NCI-H2171 (cell line): ENCODE data around the gene RAMP1.
"Not testable (repeated sequence)": the region's sequence is repeated elsewhere in the genome, so short reads cannot be mapped to it uniquely, and the experiment has no call there.

ENCODE experiments used
- DNase-seq: peaks from one replicate; lab custom pipeline; 2025; lab: John Stamatoyannopoulos, UW

Gene RAMP1

DNA sequence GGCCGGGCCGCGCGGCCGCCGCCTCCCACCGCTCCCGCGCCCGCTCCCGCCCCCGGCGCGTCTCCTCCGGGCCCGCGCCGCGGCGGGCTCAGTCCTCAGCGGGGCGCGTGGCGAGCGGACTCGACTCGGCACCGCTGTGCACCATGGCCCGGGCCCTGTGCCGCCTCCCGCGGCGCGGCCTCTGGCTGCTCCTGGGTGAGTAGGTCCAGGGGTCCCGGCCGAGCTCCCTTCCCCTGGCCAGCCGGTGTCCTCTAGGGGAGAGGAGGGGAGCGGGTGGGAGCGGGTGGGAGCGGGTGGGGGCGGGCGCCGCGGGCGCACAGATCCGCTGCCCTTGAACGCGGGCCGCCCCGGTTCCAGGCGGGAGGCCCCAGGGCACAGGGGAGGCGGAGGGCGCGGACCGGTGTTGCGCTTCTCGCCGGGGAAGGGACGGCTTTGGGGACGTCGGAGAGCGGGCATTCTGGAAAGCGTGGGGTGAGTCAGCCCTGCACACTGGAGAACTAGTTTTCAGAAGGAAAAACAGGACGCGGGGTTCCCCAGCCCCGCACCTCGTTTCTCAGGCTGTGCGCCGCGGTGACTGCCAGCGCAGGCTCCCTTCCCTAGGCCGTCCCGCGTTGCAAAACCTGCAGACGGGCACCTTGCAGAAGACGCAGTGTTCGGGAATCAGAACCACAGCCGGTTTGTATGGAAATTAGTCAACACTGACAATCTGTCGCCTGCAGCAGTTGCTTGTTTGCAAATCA, at the start of gene RAMP1:
Gene RAMP1, plus strand, starts transcription at position 91 of the 740 bp plus-strand sequence. Its CDS starts 53 bp downstream, at position 144.
- peak; percentile 42 for DNase-seq

- no peak for DNase-seq
Measured at GRCh38 chr2:237815637-237816036, 43.8 kb upstream of the RAMP1 start.

DNA sequence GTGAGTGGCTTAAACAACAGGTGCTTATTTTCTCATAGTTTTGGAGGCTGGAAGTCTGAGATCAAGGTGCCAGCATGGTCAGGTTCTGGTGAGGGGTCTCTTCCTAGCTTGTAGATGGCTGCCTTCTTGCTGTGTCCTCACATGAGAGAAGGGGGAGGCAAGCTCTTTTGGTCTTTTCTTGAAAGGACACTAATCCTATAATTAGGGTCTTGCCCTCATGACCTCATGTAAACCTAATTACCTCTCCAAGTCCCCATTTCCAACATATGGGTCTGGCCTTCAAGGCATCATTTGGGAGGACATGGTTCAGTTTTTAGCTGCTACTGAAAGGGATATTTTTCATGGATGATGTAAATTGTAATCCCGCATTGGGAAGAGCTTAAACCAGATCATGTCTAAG, 42.9 kb upstream of the RAMP1 start:
- DNase-seq, result no peak

DNA sequence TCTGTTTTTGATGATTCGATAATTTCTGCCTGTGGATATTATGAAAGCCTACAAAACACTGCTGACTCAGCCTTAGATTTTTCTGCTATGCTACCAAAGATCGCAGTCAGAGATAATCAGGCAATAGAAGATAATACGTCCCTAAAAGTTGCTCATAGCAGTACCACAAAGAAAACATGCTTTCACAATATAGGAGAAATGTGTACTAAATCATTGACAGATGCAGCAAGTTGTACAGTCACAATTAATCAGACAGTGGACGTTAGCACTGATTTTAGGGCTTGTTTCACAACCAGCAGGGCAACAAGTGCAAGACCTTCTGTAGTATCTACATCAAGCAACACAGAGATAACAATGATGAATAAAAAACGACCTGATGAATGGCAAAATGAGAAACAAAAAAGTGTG, 41.4 kb upstream of the RAMP1 start:
- no peak for DNase-seq

DNA sequence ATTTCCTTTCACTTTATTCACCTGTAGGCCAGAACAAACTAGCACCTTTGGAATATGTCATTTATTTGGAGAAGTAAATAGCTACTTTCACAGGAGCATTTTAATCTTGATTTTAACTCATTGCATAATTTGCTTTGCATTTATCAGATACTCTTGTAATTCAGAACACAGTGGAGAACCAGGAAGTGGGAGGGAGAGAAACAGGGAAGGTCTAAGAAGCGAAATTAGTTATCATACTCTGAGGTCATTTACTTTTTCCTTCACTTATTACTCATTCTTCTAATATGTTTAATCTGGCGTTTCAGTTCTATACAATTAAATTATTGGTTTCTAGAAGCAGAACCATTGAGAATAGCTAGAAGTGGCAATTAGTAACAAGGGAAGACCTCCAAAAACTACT, 40.2 kb upstream of the RAMP1 start:
- no peak for DNase-seq

DNA sequence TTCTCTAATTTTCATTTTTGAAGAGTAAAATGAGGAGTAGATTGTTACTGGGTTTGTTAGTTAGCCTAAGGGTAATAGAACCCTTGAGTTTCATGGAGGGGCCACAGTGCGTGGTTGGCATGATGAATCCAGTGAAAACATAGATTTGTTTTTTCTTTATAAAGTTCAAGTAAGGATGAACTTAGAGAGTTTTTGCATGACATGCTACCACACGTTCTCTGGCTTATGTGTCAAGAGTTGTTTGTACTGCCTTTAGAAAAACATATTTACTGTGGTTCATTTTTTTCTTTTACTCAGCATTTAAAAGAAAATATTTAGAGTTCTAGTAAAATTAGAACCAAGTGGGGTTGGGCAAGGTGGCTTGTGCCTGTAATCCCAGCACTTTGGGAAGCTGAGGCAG, 39.0 kb upstream of the RAMP1 start:
- DNase-seq, result no peak

DNA sequence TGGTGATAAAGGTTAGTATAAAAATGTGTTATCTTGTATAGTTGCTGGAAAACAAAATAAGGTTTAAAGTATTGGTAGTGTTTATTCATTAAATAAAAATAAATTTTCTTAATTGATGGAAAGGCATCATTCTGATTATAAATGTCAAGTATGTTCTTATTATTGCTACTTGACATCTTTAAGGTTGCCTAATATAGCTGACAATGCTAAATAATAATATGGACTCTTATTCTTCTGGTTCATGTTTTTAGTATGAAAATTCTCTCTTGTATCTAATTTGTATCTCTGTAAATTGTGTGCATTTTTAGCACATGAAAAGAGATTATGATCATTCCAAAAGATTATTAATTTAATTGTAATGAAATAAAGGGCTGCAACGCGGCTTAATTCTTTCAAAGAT, 35.9 kb upstream of the RAMP1 start:
- no peak for DNase-seq

GRCh38 chr2:237824085-237824484, 35.3 kb upstream of the RAMP1 start:
- no peak for DNase-seq

GRCh38 chr2:237827421-237827987, 31.9 kb upstream of the RAMP1 start:
- DNase-seq, result no peak

- DNase-seq, result no peak
Measured at GRCh38 chr2:237830522-237830921, 28.9 kb upstream of the RAMP1 start.

DNA sequence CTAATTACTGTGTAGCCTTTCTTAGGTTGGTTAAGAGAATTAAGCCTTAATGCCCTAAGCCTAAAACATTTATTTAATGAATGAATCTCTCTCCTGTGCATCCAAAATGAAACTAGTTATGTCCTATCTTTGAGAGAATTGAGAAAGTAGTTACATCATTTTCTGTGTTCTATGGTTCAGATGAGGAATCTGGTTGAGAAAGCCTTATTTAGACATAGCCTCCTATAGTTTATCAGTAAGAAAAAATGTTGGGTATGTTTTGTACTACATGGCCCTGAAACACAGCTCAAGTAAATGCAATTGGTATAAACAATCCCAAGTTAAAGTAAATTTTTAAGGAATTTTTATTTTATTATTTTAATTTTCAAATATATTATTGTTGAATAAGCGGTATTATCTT, 25.9 kb upstream of the RAMP1 start:
- DNase-seq, result no peak

- no peak for DNase-seq
Measured at GRCh38 chr2:237835372-237835771, 24.1 kb upstream of the RAMP1 start.

DNA sequence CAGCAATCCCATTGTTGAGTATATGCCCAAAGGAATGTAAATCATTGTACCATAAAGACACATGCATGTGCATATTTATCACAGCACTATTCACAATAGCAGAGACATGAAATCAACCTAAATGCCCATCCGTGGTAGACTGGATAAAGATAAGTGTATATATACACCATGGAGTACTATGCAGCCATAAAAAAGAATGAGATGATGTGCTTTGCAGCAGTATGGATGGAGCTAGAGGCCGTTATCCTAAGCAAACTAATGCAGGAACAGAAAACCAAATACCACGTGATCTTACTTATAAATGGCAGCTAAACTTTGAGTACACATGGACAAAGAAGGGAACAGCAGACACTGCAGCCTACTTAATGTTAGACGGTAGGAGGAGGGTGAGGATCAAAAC, 18.4 kb upstream of the RAMP1 start:
- no peak for DNase-seq

- not testable (repeated sequence) for DNase-seq
Measured at GRCh38 chr2:237848940-237849339, 10.5 kb upstream of the RAMP1 start.

DNA sequence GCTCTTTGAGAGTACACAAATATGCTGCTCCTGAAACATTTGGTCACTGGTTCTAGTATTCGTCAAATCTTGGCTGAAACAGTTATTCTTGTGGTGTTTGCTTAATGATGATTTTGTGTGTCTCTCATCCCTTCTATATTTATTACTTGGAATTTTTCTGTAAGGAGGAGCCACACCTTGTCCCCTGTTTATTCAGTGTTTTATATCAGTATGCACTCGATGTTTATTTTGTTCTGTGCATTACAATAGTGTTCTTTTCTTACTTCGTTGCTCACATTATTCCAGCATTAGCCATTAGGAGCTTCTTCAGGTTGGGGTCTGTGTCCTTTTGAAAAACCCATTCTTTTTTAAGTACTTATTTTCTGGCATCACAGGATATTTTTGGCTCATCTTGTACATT, 5.1 kb upstream of the RAMP1 start:
- DNase-seq, result no peak

DNA sequence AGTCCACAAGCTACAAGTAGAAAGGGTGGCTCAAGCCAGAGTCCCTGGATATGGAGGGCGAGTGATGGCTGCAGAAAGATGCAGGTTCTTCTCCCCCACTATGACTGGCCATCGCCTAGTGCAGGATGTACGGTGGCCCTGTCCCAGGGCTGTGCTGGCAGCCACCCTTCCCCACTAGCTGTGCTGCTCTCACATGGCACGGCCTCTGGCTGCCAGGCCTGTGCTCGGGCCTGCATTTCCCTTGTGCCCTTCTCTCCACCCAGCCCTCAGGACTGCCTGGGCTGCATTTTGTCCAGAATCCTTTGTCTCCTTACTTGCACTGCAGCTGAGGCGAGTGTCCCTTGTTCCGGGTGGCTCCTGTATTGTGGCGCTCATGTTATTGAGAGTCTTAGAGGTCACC, 1.6 kb upstream of the RAMP1 start:
- no peak for DNase-seq

DNA sequence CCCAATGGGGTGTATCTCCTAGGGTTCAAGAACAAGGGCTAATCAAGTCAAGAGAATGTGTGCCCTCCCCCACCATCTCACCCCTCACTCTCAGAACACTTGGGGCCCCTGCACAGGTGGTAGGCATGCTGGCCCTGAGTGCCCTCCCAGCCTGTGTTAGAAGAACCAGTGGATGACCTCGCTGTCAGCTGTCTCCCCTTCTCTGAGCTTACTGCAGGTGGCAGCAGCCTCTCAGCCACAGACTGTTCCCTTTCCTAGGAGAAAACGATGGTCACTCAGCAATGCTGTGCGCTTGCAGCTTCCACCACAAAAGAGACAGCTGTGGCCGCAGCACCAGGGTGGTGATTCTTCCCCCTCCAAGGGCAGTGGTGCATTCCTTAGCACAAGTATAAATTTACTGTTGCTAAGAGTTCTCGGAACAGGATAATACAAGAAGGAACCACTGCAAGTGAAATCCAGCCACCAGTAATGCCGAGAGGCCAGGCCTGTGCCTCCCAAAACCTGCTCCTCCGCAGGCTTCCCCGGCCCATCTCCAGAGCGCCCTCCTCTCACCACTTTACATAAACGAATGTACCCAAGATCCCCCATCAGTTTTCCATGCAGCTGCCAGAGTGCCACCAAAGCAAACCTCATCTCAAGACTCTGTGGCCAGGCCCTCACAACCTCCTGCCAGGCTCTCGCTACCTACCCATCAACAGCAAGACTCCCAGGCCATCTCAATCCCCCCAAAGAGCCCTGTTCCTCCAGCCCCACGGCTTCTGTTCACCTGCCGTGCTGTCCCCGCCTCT, 935 bp upstream of the RAMP1 start:
- DNase-seq, result peak; percentile 25

DNA sequence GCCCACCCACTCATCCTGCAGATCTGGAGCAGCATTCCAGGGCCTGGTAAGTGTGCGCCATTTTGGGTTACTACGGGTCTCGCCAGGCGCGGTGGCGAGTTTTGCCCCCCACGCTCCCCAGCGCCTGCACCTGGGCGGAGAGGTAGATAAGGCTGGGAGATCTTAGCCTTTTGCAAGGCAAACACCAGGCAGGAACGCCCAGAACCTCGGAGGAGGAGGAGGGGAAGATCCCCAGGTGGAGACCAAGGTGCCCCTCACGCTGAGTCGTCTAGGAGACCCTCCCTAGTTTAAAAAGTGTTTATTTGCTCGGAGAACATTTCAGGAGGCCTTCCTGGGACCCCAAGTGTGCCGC, 365 bp upstream of the RAMP1 start:
- no peak for DNase-seq

DNA sequence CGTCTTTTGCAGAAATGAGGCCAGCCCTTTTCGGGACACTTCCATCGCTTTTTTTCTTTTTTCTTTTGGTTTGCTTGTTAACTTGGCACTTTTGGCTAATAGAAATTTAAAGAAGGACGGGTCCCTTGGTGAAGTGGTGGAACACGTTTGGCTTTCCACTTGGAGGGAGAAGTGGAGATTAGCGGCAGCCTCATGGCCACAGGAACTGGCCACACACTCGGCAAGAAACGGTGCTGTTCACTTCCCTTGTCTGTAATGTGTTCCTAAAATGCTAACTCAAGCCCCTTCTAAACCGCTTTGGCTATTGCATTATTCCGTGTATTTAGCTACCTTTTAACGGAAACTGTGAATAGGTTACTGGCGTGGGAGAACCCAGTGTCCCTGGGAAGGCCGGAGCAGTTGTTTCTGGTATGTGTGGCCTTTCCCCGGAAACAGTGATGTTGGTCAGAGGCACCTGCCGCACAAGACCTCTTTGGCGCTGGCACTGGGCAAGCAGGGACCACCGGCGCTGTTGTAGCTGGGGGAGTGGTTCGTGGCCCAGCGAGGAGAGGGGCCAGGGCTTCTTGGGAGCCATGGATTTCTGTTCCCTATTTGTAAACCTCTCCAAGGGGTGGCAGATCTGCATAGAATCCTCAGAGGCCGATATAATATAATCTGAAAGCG, 981 bp downstream of the RAMP1 start:
- no peak for DNase-seq

- DNase-seq, result no peak
Measured at GRCh38 chr2:237861875-237862527, 2.6 kb downstream of the RAMP1 start.

DNA sequence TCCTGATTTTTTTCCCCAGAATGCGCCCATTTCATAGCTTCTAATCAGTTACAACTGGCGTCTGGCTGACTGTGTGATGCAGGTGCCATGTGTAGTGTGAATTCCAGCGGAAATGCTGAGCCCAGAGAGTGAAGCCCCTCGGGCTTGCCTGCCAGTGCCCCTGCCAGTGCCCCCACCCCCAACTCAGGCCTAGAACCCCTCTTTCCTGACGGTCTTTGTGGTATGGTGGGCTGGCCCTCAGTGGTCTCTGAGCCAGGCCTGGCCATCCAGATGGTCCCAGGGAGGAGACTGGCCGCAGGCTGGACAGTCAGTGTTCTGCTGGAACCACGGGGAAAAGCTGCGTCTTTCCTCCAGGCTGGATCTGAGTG, 3.1 kb downstream of the RAMP1 start:
- DNase-seq, result no peak

GRCh38 chr2:237863102-237863511, 3.7 kb downstream of the RAMP1 start:
- no peak for DNase-seq
